Measurements from ENCODE around the gene FOXK2. TPM values are rescaled to one million over a fixed set of nuclear protein-coding genes. Genes with fewer than 3 reads are reported as not detected.

Gene FOXK2
- total RNA-seq, 4 donors from 2014 or later = 35.8 to 61.0 (median 38.4) TPM

DNA sequence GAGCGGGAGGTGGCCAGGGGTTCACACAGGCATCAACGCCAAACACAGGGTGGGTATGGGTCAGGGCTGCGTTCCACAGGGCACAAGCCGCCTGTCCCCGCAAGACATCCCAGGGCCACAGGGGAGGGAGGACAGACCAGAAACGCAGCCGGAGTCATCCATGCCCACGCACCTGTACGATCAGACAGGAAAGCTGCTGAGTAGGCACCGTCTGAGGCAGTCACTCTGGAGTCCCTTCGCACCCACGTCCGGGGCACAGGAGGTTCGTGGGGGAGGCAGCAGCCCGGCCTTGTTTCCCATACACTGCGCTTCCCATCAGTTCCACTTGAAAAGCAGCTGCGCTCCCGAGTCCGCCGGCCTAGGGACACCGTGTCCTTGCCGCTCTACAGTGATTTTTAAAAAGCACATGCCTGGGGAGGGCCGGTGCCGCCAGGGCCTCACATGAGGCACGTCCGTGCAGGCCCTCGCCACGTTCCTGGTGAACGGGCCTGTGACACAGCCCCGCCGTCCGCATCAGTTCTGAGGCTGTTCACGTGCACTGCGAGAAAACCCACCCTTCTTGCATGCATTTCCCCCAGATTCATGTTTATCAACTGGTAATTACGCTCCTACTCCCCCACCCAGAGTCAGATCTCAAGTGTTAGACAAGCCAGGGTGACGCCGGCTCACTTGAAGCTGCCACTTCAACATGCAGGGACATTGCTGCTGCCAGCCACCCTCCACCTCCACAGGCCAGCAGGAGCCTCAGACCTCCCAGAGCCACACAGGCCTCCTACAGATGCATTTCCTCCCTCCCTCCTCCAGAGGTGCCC, 94.0 kb downstream of the FOXK2 start:
- no peak for ATAC-seq (ENCODE audit: low FRiP score)
- TF ChIP-seq, protein P1, sequence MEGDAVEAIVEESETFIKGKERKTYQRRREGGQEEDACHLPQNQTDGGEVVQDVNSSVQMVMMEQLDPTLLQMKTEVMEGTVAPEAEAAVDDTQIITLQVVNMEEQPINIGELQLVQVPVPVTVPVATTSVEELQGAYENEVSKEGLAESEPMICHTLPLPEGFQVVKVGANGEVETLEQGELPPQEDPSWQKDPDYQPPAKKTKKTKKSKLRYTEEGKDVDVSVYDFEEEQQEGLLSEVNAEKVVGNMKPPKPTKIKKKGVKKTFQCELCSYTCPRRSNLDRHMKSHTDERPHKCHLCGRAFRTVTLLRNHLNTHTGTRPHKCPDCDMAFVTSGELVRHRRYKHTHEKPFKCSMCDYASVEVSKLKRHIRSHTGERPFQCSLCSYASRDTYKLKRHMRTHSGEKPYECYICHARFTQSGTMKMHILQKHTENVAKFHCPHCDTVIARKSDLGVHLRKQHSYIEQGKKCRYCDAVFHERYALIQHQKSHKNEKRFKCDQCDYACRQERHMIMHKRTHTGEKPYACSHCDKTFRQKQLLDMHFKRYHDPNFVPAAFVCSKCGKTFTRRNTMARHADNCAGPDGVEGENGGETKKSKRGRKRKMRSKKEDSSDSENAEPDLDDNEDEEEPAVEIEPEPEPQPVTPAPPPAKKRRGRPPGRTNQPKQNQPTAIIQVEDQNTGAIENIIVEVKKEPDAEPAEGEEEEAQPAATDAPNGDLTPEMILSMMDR (IDR thresholded peaks at IDR 0.05) = no peak
- DNase-seq (ENCODE audit: low spot score) = no peak

DNA sequence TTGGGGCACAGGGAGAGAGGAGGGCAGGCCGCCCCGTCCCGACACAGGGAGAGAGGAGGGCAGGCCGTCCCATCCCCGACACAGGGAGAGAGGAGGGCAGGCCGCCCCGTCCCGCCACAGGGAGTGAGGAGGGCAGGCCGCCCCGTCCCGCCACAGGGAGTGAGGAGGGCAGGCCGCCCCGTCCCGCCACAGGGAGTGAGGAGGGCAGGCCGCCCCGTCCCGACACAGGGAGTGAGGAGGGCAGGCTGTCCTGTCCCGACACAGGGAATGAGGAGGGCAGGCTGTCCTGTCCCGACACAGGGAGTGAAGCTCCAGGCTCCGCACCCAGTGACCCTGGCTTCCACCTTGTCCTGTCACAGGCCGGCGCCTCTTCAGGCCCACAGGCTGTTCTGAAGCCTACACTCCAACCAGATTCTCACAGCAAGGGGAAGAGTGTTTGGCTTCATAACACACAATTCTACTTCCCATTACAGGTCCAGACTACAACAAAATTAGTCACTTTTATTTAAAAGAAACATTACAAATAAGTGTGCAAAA, 94.6 kb downstream of the FOXK2 start:
- DNase-seq (ENCODE audit: low spot score) = no peak
- no peak for ATAC-seq (ENCODE audit: low FRiP score)
- TF ChIP-seq, protein P1 (IDR thresholded peaks at IDR 0.05) = no peak

DNA sequence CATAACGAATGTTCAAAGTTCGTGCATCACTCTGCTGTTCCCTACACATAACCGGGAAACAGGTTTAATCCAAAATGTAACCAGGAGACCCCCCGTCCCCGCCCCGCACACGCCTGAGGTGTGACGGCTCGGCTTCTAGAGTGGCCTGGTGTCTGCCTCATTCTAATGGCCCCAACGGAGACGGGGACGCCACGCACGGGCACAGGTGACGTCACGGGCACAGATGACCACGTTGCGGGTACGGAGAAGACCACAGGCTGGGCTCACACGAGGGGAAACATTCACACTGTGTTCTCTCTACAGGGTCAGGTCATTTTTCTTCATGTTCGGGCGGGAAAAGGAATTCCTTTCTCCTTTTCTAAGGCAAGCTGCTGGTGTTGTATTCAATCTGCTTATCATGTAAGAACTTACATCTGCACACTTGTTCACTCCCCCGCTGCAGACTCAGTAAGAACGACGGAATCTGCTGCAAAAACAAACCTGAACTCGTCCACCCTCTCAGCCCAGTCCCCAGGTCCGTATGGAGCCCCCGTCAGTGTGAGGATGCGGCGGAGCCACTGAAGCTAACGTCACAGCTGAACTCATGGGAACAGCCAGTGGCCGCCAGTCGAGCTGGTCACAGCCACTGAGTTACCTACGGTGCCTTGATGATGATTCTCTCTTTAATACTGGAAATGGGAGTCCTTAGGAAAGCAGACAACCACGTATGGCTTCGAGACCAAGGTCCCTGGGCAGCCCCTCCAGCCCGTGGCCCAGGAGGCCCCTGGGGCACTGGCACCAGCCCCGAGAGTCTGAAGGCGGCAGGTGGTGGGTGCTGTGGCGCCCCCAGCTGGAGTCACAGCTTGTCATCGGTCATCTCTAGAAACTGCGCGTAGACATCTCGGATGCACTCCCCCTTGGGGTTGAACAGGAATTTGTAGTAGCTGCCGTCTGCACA, 95.8 kb downstream of the FOXK2 start:
- DNase-seq (ENCODE audit: low spot score) = no peak
- TF ChIP-seq, protein P1 (IDR thresholded peaks at IDR 0.05) = no peak

DNA sequence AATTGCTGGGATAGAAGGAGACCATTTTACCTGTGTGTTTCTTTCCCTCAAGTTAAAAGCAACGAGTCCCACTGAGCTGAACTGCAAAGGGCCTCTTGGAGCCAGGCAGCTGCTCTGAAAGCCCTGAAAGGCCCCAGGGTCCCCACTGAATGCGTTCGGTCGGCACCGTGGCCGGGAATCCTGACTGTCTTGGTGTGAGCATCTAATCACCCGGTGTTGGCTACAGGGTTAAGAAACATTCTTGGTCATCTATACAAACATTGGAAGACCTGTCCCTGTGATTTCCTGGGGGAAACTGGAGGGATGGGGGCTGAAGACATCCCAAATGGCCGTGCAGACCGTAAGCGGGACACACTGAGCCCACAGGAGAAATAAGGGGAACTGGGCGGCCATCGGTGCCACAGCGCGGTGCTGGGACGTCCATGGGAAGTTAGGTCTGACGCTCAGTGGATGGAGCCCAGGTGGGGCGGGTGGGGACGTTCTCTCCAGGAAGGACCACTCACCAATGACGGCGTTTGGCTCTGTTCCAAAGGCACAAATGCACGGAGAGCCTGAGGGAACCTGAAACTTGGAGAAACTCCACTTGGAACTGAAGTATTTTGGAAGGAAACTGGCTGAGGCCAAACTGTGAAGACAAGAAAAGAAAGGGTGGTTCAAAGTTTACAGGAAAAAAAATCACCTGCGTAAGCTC, 96.6 kb downstream of the FOXK2 start:
- TF ChIP-seq, protein P1 (IDR thresholded peaks at IDR 0.05) = no peak
- ATAC-seq (ENCODE audit: low FRiP score) (no peak), DNase-seq (ENCODE audit: low spot score) (no peak)

More for the DNA sequence above, 95.8 kb downstream of the FOXK2 start:
- ATAC-seq (ENCODE audit: low FRiP score) = no peak

DNA sequence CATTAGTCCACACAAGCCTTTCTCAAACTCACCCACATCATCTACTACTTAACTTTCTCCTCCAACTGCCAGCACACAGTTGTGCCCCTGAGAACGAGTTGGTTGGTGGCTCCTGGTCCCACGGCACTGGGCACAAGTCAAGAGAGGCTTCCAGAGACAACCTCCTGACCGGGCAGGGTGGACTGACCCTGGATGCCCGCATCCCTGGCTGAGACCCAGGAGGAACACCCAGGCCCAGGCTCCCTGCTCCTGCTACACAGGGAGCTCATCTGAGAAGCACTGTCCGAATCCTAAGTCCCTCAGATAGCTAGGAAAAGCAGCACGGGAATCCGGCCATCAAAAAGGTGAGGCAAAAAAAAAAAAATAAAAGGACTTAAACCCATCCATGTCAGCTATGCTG, 99.7 kb downstream of the FOXK2 start:
- TF ChIP-seq, protein P1 (IDR thresholded peaks at IDR 0.05) = no peak
- ATAC-seq (ENCODE audit: low FRiP score) (no peak), DNase-seq (ENCODE audit: low spot score) (no peak)

DNA sequence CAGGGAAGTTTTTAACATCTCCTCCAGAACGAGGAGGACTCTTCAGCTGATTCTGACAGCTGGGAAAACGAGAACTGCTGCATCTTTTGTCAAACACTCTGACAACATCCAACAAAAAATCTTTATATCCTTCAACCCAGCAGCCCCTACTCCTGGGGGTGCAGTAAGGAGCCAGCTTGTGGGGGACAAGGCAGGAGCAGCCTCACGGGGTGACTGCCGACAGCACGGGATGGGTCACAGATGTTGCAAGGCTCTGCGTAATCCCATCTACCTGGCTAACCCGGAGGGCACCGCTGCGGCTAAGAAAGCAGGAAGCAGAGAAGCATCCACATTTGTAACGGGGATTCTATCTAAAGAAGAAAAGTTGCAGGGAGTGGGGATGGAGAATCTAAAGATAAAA, 100.1 kb downstream of the FOXK2 start:
- no peak for ATAC-seq (ENCODE audit: low FRiP score)
- TF ChIP-seq, protein P1 (IDR thresholded peaks at IDR 0.05) = no peak
- DNase-seq (ENCODE audit: low spot score) = no peak
